Activated CD4-positive, alpha-beta memory T cell treated with anti-CD3 and anti-CD28 coated beads for 36 hours (primary cell): ENCODE data around the gene SGPP2. TPM values are rescaled to one million over a fixed set of nuclear protein-coding genes. Genes with fewer than 3 reads are reported as not detected.

ENCODE experiments used
- CTCF ChIA-PET: fragments of 350-600 bp; sonication (Branson Sonifier 250); formaldehyde crosslinking; loops from one replicate; lab custom pipeline; 2021; ENCODE audit warnings: antibody characterized with exemption, inconsistent platforms; lab: Charles Lee
- POLR2A ChIA-PET: fragments of 350-600 bp; sonication (Branson Sonifier 250); formaldehyde crosslinking; loops from one replicate; lab custom pipeline; 2021; ENCODE audit warnings: antibody characterized with exemption; lab: Charles Lee
- DNase-seq: peaks from one replicate; pipeline ENCODE4 v3.0.0-alpha.2; 2020
- H3K27ac Mint-ChIP-seq: one replicate; pipeline ENCODE4 v1.8.0; 2021; ENCODE audit warnings: mixed read lengths
- H3K27me3 Mint-ChIP-seq: one replicate; pipeline ENCODE4 v1.8.0; 2021; ENCODE audit warnings: mixed read lengths
- H3K36me3 Mint-ChIP-seq: one replicate; pipeline ENCODE4 v1.8.0; 2021; ENCODE audit warnings: mixed read lengths
- H3K4me1 Mint-ChIP-seq: one replicate; pipeline ENCODE4 v1.8.0; 2021; ENCODE audit warnings: low read depth, mixed read lengths
- H3K4me3 Mint-ChIP-seq: one replicate; pipeline ENCODE4 v1.8.0; 2021; ENCODE audit warnings: mild to moderate bottlenecking, mixed read lengths
- H3K9me3 Mint-ChIP-seq: one replicate; pipeline ENCODE4 v1.8.0; 2021; ENCODE audit warnings: mixed read lengths
- intact Hi-C: fragments of 100-400 bp; cut with micrococcal nuclease; formaldehyde crosslinking; loops from one replicate; pipeline ENCODE4 v1.15.1; 2023
- total RNA-seq, 2 experiments: library from RNA; stranded (reverse); gene quantifications; one replicate each; pipeline ENCODE4 v1.2.3, GENCODE V29; 2021

The SGPP2 gene
- total RNA-seq, 2 experiments from 2014 or later = 20.3 to 20.8 TPM

DNA sequence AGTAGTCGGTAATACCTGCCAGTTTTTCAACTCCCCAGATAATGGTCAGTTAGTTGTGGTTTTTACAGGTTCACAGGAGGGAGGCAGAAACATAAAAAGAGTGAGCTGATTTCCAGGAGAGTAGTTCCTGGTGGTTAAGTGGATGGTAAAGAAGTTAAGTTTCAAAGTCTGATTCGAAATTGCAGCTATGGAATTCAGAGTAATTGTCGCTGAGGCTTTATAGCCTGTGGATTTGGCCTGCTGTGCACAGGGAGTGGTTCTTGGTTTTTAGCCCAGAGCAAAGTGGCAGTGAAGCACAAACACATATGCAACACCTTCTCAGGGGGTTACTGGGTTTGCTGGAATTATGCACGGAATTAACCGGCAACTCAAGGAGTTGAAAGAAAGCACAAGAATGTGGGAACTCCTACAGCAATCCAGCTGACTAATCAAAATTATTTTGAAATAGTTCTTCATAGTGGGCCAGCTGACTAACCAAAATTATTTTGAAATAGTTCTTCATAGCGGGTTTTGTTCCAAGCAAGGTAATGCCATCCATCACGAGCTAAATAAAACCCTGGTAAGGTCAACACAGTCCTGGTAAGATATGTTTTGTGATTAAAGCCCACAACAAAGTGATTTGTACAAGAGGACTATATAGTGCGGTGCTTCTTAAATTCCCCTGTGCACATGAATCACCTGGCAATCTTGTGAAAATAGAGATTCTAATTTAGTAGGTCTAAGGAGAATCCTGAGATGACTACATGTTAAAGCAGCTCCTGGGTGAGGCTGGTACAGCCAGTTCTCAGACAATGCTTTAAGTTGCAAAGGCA lies 94.4 kb downstream of the SGPP2 start:
- Mint-ChIP-seq H3K36me3 (peaks cover 16% of the 10 kb centered on the region), H3K4me3 (no peak overlapping the region), H3K9me3 (no peaks in the 10 kb centered on the region), H3K27me3 (no peaks in the 10 kb centered on the region), H3K4me1 (peaks cover 5% of the 10 kb centered on the region), H3K27ac (no peak overlapping the region)
- intact Hi-C loops = no loop called here
- POLR2A ChIA-PET = interaction anchor here (0.8 kb wide), 1 partner anchor 1199 kb away, joined by 3 read pairs; no protein-coding TSS in a partner anchor
- CTCF ChIA-PET = no interaction called here
- DNase-seq = no peak

DNA sequence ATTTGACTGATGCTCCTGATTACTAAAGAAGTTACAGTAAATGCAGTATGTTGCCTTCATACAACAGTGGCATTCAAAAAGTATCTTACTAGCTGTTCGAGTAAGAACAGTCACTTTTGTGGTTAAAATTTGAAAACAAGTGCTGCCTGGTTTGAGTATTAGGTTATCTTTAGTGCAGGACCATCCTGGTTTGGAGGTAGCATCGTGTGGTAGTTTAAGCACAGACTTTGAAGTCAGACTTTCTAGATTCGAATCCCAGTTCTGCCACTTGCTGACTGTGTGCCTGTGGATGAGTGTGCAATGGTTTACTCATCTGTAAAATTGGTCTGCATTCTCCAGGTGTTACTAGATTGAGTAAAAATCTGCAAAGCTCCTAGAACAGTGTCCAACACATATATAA lies 96.8 kb downstream of the SGPP2 start:
- ChIA-PET CTCF (no interaction called here), POLR2A (no interaction called here)
- H3K27ac Mint-ChIP-seq = no peak overlapping the region
- intact Hi-C loops = no loop called here
- peaks cover 27% of the 10 kb centered on the region for H3K36me3 Mint-ChIP-seq
- H3K9me3 Mint-ChIP-seq = no peaks in the 10 kb centered on the region
- H3K4me1 Mint-ChIP-seq = peaks cover 5% of the 10 kb centered on the region
- H3K4me3 Mint-ChIP-seq = no peak overlapping the region
- no peaks in the 10 kb centered on the region for H3K27me3 Mint-ChIP-seq
- DNase-seq = no peak

DNA sequence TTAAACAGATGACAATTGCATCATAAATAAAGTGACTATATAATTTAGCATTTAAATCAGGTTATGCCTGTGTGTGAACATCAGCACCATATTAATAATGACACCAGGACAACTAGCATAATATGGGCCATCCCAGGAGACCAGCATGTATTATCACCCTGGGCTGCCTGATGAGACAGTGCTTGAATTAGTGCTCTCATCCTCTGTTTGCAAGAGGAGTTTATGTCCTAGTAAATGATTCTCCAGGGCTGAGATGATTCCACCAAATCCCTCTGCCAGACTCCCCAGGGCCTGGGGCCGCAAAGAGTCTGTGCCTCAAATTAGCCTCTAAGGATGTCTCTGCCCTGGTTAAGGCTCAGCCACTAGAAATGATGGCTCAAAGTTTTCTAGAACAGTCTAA lies 97.7 kb downstream of the SGPP2 start:
- Mint-ChIP-seq H3K27me3 (no peaks in the 10 kb centered on the region), H3K36me3 (peaks cover 33% of the 10 kb centered on the region), H3K4me1 (peaks cover 8% of the 10 kb centered on the region), H3K27ac (no peak overlapping the region), H3K4me3 (no peak overlapping the region), H3K9me3 (no peaks in the 10 kb centered on the region)
- ChIA-PET POLR2A (no interaction called here), CTCF (no interaction called here)
- no peak for DNase-seq
- intact Hi-C loops = no loop called here

DNA sequence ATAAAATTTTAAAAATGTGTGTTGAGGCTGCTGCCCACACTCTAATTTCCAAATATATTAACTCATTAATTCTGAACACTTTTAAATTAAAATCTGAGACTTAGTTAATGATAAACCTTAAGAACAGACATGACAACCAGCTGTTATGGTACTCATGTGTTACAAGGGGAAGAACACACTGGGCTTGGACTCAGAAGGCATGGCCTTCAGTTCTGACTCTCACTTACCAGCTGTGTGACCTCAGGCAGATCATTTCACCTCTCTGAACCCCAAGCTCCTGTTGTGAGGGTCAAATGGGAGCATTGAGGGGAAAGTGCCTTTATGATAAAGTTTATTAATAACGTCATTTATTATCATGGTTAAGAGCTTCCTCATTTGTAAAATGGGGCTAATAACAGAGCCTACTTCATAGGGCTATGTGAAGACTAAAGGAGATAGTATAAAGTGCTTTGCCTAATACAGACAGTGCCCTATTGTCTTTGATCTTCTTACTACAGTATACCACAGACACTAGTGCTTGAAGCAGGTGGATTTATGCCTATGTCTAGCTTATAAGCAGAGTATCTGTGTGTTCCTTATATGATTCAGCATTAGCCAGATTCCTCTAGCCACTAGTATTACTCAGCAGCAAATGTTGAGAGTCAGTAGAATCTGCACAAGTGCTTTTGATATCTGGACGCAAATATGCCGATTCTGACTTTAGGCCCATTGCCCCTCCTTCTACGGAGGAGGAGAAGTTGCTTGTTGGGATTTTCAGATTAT lies 99.6 kb downstream of the SGPP2 start:
- no peaks in the 10 kb centered on the region for H3K9me3 Mint-ChIP-seq
- H3K4me1 Mint-ChIP-seq = peaks cover 8% of the 10 kb centered on the region
- intact Hi-C loops = no loop called here
- no peak overlapping the region for H3K4me3 Mint-ChIP-seq
- H3K27ac Mint-ChIP-seq = no peak overlapping the region
- DNase-seq = no peak
- CTCF ChIA-PET = interaction anchor here (0.6 kb wide), 1 partner anchor 50 kb away, joined by 3 read pairs; no protein-coding TSS in a partner anchor
- POLR2A ChIA-PET = no interaction called here
- no peaks in the 10 kb centered on the region for H3K27me3 Mint-ChIP-seq
- peaks cover 32% of the 10 kb centered on the region for H3K36me3 Mint-ChIP-seq

DNA sequence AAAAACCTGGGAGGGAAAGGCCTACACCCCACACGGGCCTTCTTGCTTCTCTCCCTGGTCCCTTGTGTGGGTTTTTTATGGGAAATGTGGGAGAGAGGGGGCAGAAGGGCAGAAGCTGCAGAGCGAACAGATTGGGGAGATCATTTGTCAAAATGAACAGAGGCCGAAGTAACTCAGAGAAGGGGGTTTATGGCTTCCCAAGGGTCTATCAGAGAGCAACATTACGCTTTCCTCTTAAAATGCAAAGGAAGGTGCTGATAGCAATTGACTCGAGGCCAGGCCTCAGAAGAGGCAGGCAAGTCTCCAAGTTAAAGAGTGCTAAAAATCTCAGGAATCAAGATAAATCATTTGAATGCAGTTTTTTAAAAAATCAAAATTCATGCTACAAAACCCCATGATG lies 101.5 kb downstream of the SGPP2 start:
- intact Hi-C loops = no loop called here
- Mint-ChIP-seq H3K4me3 (no peak overlapping the region), H3K36me3 (peaks cover 34% of the 10 kb centered on the region), H3K9me3 (no peaks in the 10 kb centered on the region), H3K27me3 (no peaks in the 10 kb centered on the region), H3K4me1 (peaks cover 7% of the 10 kb centered on the region), H3K27ac (no peak overlapping the region)
- DNase-seq = no peak
- ChIA-PET CTCF (interaction anchor here (2.1 kb wide), 1 partner anchor 208 kb away, joined by 7 read pairs; no protein-coding TSS in a partner anchor), POLR2A (no interaction called here)

DNA sequence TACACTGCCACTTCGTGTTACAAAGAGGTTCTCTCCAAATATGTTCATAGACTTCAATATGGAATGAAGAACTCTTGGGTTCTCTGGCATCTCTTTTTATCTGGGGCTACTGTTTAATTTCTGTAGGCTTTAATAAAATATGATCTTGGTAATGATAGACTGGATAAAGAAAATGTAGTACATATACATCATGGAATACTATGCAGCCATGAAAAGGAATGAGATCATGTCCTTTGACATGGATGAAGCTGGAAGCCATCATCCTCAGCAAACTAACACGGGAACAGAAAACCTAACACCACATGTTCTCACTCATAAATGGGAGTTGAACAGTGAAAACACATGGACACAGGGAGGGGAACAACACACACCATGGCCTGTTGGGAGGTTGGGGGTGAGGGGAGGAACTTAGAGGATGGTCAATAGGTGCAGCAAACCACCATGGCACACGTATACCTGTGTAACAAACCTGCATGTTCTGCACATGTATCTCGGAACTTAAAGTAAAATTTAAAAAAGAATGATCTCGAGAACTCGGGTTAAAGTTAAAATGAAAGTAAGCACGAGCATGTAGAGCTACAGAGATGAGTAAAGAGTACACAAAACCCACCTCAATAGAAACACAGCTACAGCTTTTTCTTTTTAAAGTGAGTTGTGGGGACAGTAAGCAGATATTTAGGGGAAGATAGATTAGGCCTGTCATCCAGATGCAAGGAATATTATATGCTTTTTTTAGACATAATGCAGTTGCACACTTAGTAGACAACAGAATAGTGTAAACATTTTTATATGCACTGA lies 102.3 kb downstream of the SGPP2 start:
- Mint-ChIP-seq H3K9me3 (no peaks in the 10 kb centered on the region), H3K27ac (no peak overlapping the region), H3K27me3 (no peaks in the 10 kb centered on the region), H3K4me3 (no peak overlapping the region), H3K4me1 (peaks cover 3% of the 10 kb centered on the region), H3K36me3 (peaks cover 40% of the 10 kb centered on the region)
- ChIA-PET CTCF (interaction anchor here (2.1 kb wide), 1 partner anchor 209 kb away, joined by 7 read pairs; no protein-coding TSS in a partner anchor), POLR2A (no interaction called here)
- intact Hi-C loops = no loop called here
- no peak for DNase-seq

DNA sequence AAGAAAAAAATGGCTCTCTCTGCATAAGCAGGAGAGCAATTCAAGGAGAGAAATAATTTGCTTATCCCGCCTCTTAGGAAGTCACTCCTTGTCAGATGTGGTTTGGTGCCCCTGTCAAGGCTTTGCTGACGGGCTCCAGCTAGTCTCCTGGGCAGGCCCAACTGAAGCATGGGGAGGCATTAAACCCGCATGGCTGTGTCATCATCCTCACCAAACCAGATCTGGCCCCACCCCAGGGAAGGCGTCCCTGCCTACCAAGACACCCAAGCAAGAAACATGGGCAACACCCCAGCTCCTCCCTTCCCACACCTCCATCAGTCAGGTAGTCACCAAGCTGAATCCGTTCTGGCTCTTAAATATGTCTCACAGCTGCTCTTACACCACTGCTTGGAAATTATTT lies 108.0 kb downstream of the SGPP2 start:
- H3K27me3 Mint-ChIP-seq = no peaks in the 10 kb centered on the region
- H3K4me3 Mint-ChIP-seq = no peak overlapping the region
- peaks cover 26% of the 10 kb centered on the region for H3K36me3 Mint-ChIP-seq
- H3K4me1 Mint-ChIP-seq = no peaks in the 10 kb centered on the region
- intact Hi-C loops = no loop called here
- CTCF ChIA-PET = no interaction called here
- no peak overlapping the region for H3K27ac Mint-ChIP-seq
- H3K9me3 Mint-ChIP-seq = no peaks in the 10 kb centered on the region
- no peak for DNase-seq
- POLR2A ChIA-PET = no interaction called here

DNA sequence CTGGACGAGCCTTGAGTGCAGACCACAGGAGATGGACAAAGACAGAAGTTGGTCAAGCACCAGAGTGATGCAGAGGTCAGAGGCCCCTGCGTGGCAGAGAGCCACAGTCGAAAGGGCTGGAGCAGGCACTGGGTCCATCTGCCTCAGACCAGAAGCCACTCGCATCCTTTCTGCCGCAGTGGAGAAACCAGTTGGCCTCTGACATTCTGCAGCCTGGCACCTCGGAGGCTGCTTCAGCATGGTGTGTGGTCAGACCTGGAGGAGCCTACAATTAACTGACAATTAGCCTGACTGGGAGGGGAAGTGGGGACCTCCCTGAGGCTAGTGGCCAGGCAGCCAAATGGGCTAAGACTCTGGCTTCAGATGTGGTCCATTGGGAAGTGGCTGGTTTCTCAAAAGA lies 111.1 kb downstream of the SGPP2 start:
- intact Hi-C loops = no loop called here
- Mint-ChIP-seq H3K9me3 (no peaks in the 10 kb centered on the region), H3K27ac (no peak overlapping the region), H3K27me3 (no peaks in the 10 kb centered on the region), H3K36me3 (peaks cover 22% of the 10 kb centered on the region), H3K4me3 (no peak overlapping the region), H3K4me1 (no peaks in the 10 kb centered on the region)
- CTCF ChIA-PET = no interaction called here
- no peak for DNase-seq
- POLR2A ChIA-PET = no interaction called here

DNA sequence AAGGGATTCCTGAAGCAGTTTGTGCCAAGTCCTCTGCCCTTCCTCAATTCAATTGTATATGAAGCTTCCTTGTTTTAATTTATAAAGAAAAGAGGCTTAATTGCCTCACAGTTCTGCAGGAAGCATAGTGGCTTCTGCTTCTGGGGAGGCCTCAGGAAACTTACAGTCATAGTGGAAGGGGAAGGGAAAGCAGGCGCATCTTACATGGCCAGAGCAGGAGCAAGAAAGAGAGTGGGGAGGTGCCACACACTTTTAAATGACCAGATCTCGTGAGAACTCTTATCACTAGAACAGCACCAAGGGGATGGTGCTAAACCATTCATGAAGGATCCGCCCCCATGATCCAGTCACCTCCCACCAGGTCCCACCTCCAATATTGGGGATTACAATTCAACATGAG lies 114.2 kb downstream of the SGPP2 start:
- no peaks in the 10 kb centered on the region for H3K4me1 Mint-ChIP-seq
- POLR2A ChIA-PET = no interaction called here
- CTCF ChIA-PET = no interaction called here
- peaks cover 2% of the 10 kb centered on the region for H3K36me3 Mint-ChIP-seq
- H3K27me3 Mint-ChIP-seq = no peaks in the 10 kb centered on the region
- intact Hi-C loops = no loop called here
- no peak overlapping the region for H3K27ac Mint-ChIP-seq
- no peaks in the 10 kb centered on the region for H3K9me3 Mint-ChIP-seq
- H3K4me3 Mint-ChIP-seq = no peak overlapping the region
- no peak for DNase-seq

DNA sequence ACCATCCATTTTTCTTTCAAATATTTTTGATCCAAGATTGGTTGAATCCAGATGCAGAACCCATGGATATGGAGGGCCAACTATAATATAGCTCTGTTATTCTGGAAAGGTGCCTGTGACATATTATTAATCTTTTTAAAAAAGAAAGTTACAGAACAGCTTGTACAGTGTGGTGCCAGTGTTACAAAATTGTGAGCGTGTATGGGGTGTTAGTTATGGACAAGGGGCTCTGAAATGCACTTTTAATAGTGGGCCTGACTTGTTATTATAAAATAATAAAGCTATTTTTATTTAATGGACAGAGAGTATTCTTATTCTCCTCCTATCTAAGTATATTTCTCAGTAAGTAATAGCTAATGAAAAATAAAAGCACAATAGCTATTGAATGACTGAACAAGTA lies 120.3 kb downstream of the SGPP2 start:
- no peak overlapping the region for H3K27ac Mint-ChIP-seq
- ChIA-PET CTCF (no interaction called here), POLR2A (no interaction called here)
- H3K4me3 Mint-ChIP-seq = no peak overlapping the region
- no peaks in the 10 kb centered on the region for H3K36me3 Mint-ChIP-seq
- no peak for DNase-seq
- no peaks in the 10 kb centered on the region for H3K9me3 Mint-ChIP-seq
- H3K4me1 Mint-ChIP-seq = no peaks in the 10 kb centered on the region
- H3K27me3 Mint-ChIP-seq = no peaks in the 10 kb centered on the region
- intact Hi-C loops = no loop called here

DNA sequence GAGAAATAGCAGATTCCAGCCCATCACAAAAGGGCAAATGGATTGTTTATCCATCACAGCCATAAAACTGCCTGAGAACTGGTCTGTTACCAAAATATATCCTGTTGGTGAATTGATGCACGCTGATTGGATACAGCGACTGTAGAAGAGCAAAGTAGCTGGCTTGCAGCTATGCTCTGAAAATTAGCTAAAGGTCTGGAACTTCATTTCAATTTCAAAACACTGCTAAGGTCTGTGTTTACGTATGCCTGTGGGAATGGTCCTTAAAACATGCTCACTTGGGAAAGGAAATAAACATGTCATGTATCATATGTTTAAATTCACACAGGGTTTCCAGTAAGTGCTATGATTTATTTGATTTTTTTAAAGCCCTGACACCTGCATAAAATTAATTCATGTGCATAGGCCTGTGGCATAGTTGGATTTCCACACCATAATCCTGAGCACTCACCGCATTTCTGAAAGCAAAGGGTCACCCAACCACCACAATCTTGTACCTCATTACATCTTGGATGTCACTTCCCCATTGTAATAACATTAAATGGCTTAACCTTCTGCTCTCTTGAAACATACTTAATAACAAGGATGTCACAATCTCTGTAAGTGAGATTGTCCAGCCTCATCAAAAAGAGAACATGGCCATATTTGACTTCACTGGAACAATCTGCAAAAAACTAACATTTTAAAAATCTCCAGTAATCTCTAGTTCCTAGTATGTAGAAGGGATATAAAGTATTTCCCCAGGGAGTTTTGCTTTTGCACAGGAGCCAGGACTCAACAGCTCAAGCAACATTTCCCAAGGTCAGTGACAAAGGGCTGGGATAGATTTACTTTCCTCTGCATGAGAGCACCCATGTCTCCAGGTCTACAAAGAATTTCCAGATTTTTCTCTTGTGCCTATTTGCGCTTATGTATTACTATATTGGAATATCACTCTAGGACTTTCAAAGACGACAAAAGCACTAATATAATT lies 121.8 kb downstream of the SGPP2 start:
- no peak overlapping the region for H3K4me3 Mint-ChIP-seq
- DNase-seq = no peak
- intact Hi-C loops = no loop called here
- no peaks in the 10 kb centered on the region for H3K9me3 Mint-ChIP-seq
- POLR2A ChIA-PET = no interaction called here
- peaks cover 1% of the 10 kb centered on the region for H3K27me3 Mint-ChIP-seq
- H3K4me1 Mint-ChIP-seq = no peaks in the 10 kb centered on the region
- H3K36me3 Mint-ChIP-seq = no peaks in the 10 kb centered on the region
- no peak overlapping the region for H3K27ac Mint-ChIP-seq
- CTCF ChIA-PET = no interaction called here
